Activated naive CD8-positive, alpha-beta T cell treated with anti-CD3 and anti-CD28 coated beads, Interleukin-2, amount 50 U/mL, for 24 hours (primary cell): ENCODE data around the gene SAMD5.

Experiments used
- ATAC-seq: fragments of 150-1000 bp; cut with Tn5 transposase; one replicate; pipeline ENCODE4 v1.10.0; 2021
- DNase-seq: peaks from one replicate; pipeline ENCODE4 v3.0.0; 2021
- H3K27ac Mint-ChIP-seq: one replicate; pipeline ENCODE4 v1.8.0; 2021; ENCODE audit warnings: mild to moderate bottlenecking, mixed read lengths
- H3K27me3 Mint-ChIP-seq: one replicate; pipeline ENCODE4 v1.8.0; 2021; ENCODE audit warnings: mixed read lengths
- H3K36me3 Mint-ChIP-seq: one replicate; pipeline ENCODE4 v1.8.0; 2021; ENCODE audit warnings: low read depth, mixed read lengths
- H3K4me1 Mint-ChIP-seq: one replicate; pipeline ENCODE4 v1.8.0; 2021; ENCODE audit warnings: mixed read lengths
- H3K4me3 Mint-ChIP-seq: one replicate; pipeline ENCODE4 v1.8.0; 2021; ENCODE audit warnings: mild to moderate bottlenecking, moderate library complexity, mixed read lengths
- H3K9me3 Mint-ChIP-seq: one replicate; pipeline ENCODE4 v1.8.0; 2021; ENCODE audit warnings: mixed read lengths

The SAMD5 gene

DNA sequence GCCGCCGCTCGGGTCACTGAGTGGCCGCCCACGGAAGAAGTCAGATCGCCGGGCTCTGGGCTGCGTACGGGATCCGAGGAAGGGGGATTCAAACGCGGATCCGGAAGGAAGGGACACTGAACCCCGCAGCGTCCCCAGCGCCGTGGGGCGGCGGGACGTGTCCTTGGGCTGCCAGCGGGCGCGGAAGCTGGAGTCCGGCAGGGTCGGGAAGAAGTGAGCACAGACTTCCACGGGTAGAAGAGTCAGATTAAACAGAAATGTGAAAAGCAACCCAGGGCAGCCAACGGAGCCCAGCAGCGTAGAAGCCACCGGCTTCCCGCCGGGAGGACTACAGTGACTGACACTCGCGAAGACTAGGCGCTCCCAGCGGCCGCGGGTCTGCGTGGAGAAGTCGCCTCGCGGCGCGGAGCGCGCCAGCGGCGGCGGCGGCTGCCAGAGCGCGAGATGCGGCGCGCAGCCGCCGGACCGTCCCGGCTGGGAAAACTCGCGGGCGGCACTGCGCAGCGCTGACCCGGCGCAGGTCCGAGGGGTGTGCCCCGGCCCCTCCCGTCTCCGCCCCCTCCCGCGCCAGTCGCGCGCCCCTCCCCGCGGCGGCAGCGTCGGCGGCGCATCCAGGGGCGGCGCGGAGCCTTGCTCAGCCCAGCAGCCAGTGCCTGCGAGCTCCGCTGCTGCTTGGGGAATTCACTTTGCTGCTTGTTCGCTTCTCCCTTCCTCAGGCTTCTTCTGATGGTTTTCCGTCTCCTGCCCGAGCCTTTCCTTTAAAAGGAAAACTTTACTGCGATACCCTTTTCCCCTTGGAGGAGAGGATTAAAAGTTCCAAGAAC, at the start of gene SAMD5:
TSS of gene SAMD5 (plus strand) at position 649 of the 824 bp plus-strand sequence. CDS start 239 bp downstream, outside the sequence.
- Mint-ChIP-seq H3K27me3 (peaks cover 55% of the 10 kb centered on the region), H3K4me1 (peaks cover 14% of the 10 kb centered on the region), H3K4me3 (peak within 1 kb of the TSS; percentile 67), H3K36me3 (no peaks in the 10 kb centered on the region), H3K27ac (peak within 1 kb of the TSS; percentile 26), H3K9me3 (no peaks in the 10 kb centered on the region)
- DNase-seq: peak; percentile 13
- ATAC-seq: peak; percentile 53

DNA sequence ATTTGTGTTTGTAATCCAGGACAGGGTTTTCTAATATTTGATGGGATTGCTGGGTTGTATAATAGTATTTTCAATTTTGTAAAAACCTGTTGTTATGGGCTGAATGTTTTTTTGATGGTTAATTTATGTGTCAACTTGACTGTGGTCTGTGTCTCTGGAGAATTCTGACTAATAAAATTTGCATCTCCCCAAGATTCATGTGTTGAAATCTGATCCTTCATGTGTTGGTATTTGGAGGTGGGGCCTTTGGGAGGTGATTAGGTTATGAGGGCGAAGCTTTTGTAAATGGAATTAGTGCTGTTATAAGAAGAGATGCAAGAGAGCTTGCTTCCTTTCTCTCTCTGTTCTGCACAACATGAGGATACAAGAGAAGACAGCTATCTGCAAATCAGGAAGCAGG, 48.7 kb upstream of the SAMD5 start:
- H3K27ac Mint-ChIP-seq: no peak overlapping the region
- H3K4me3 Mint-ChIP-seq: no peak overlapping the region
- DNase-seq (no peak), ATAC-seq (no peak)
- H3K36me3 Mint-ChIP-seq: no peaks in the 10 kb centered on the region
- no peaks in the 10 kb centered on the region for H3K4me1 Mint-ChIP-seq
- H3K27me3 Mint-ChIP-seq: peaks cover 9% of the 10 kb centered on the region
- H3K9me3 Mint-ChIP-seq: peaks cover 6% of the 10 kb centered on the region

DNA sequence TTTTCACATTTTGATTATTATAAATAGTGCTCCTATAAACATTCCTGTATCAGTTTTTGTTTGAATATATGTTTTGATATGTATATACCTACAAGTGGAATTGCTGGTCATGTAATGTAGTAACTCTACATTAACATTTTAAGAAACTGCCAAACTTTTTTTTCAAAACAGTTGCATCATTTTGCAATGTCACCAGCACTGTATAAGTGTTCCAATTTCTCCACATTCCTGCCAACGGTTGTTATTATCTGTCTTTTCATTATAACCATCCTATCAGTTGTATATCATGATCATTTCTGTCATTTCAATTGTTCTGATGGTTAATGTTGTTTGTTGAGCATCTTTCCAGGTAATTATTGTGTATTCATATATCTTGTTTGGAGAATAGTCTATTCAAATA, 44.8 kb upstream of the SAMD5 start:
- H3K4me1 Mint-ChIP-seq: no peaks in the 10 kb centered on the region
- DNase-seq: no peak
- H3K4me3 Mint-ChIP-seq: no peak overlapping the region
- H3K27ac Mint-ChIP-seq: no peak overlapping the region
- H3K36me3 Mint-ChIP-seq: no peaks in the 10 kb centered on the region
- peaks cover 3% of the 10 kb centered on the region for H3K27me3 Mint-ChIP-seq
- H3K9me3 Mint-ChIP-seq: peaks cover 6% of the 10 kb centered on the region
- ATAC-seq: no peak

DNA sequence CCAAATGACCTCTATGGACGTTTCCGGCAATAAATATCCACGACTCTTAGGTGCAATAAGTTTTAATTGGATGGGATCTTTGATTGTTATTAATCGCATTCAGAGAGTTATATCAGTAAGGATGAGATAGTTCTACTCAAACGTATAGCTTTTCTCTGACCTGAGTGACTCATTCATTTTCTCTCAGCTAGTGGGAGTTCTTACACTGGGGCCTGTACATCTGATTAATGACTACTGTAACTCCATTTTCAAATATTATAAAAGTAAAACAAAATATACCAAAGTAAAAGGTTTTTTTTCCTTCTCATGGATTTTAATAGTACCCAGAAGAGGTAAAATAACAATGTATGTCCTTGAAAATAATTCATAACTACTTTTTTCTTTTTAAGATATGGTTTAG, 41.1 kb upstream of the SAMD5 start:
- no peaks in the 10 kb centered on the region for H3K9me3 Mint-ChIP-seq
- H3K27me3 Mint-ChIP-seq: peaks cover 5% of the 10 kb centered on the region
- ATAC-seq: no peak
- no peaks in the 10 kb centered on the region for H3K36me3 Mint-ChIP-seq
- no peaks in the 10 kb centered on the region for H3K4me1 Mint-ChIP-seq
- no peak overlapping the region for H3K27ac Mint-ChIP-seq
- DNase-seq: no peak
- H3K4me3 Mint-ChIP-seq: no peak overlapping the region

DNA sequence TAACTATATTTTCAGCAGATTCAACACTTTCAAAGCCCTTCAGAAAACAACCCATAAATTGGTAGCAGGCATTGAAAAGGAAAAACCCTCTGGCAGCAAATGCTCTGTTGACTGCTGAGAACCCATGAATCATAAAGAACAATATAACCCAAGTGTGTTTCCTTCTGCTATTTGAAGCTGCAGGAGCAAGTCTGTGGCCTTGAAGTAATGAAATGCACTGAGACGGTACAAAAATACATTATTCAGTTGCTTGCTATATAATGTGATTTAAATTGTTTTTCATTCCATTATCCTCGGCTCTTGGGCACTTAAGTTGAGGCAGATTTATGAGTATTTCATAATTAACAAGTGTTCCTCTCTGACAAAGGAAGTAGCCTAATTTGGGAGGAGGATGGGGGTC, 40.6 kb upstream of the SAMD5 start:
- ATAC-seq (no peak), DNase-seq (no peak)
- no peaks in the 10 kb centered on the region for H3K9me3 Mint-ChIP-seq
- H3K4me3 Mint-ChIP-seq: no peak overlapping the region
- no peaks in the 10 kb centered on the region for H3K4me1 Mint-ChIP-seq
- no peaks in the 10 kb centered on the region for H3K36me3 Mint-ChIP-seq
- peaks cover 5% of the 10 kb centered on the region for H3K27me3 Mint-ChIP-seq
- no peak overlapping the region for H3K27ac Mint-ChIP-seq

DNA sequence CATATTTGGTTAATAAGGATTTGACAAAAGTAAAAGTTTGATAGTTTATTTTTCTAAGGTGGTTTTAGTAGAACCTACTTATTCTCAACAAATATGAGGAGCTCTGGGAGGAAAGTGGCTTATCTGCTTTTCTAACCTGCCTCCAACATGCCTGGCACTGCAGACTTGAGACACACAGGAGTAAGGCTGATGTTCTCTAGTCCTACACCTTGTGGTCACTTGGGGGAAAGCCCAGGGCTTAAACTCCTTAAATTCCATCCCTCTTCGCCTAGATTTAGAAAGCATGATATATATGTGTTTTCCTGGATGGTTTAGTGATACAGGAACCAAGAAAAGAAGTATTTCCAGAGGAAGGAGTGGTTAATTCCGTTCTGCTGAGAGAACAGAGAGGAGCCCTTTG, 39.9 kb upstream of the SAMD5 start:
- no peak for ATAC-seq
- Mint-ChIP-seq H3K4me1 (no peaks in the 10 kb centered on the region), H3K27ac (no peak overlapping the region), H3K27me3 (peaks cover 5% of the 10 kb centered on the region), H3K9me3 (no peaks in the 10 kb centered on the region), H3K36me3 (no peaks in the 10 kb centered on the region), H3K4me3 (no peak overlapping the region)
- DNase-seq: no peak

DNA sequence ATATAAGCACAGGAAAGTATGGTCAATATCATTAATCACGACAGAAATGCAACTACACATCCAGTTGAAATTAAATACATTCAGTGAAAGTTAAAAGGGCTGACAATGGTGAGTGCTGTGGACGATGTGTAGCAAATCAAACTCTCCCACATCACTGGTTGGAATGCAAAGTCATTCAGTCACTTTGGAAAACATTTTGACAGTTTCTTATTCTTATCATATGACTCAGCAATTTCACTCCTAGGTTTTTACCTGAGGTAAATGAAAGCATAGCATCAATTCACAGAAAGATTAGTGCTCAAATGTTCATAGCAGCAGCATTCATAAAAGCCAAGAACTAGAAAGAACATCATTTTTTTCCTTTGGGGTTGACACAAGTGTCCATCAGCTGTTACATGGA, 28.6 kb upstream of the SAMD5 start:
- Mint-ChIP-seq H3K4me1 (no peaks in the 10 kb centered on the region), H3K4me3 (no peak overlapping the region)
- no peak for ATAC-seq

DNA sequence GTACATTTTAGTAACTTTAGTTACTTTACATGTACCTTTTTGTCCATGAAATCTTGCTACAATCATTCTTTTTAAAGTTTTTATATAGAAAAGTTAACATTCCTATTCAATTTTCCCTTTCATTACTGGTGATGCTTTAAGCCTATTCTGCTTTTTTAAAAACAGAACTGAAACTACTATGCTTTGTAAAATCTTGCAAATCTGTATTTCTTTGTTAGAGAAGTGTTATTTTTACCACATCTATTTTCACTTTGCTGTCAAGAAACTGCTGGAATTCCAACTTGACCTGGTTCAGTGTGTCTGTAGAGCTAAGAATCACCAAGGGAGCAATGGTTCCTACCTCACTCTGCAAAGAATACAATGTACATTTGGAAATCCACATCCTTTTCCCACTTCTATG, 21.8 kb upstream of the SAMD5 start:
- Mint-ChIP-seq H3K27me3 (peaks cover 5% of the 10 kb centered on the region), H3K36me3 (no peaks in the 10 kb centered on the region), H3K9me3 (peaks cover 4% of the 10 kb centered on the region), H3K27ac (no peak overlapping the region), H3K4me1 (no peaks in the 10 kb centered on the region), H3K4me3 (no peak overlapping the region)
- ATAC-seq (no peak), DNase-seq (no peak)

More for the DNA sequence above, 28.6 kb upstream of the SAMD5 start:
- Mint-ChIP-seq H3K36me3 (no peaks in the 10 kb centered on the region), H3K27ac (no peak overlapping the region), H3K27me3 (peaks cover 2% of the 10 kb centered on the region), H3K9me3 (peaks cover 4% of the 10 kb centered on the region)
- DNase-seq: no peak

DNA sequence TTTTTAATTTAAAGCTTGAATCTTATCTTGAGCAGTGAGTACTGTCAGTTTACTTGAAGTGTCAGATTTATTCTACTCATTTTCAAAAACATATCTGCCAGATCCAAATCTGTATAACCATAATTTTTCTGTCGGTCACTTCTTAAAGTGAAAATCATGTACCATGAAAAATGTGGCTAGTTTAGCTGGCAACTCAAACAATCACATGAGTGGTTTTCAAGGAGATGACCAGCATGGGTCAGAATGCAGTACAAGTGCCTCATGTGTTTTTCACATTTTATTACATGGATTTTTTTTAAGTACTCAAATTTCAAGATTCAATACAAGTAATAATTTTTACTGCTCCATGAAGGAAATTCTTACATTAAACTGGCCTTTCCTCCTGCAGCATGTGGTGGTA, 11.0 kb upstream of the SAMD5 start:
- Mint-ChIP-seq H3K27ac (no peak overlapping the region), H3K27me3 (peaks cover 16% of the 10 kb centered on the region), H3K4me1 (no peaks in the 10 kb centered on the region), H3K9me3 (no peaks in the 10 kb centered on the region), H3K4me3 (no peak overlapping the region), H3K36me3 (no peaks in the 10 kb centered on the region)
- DNase-seq: no peak
- no peak for ATAC-seq

DNA sequence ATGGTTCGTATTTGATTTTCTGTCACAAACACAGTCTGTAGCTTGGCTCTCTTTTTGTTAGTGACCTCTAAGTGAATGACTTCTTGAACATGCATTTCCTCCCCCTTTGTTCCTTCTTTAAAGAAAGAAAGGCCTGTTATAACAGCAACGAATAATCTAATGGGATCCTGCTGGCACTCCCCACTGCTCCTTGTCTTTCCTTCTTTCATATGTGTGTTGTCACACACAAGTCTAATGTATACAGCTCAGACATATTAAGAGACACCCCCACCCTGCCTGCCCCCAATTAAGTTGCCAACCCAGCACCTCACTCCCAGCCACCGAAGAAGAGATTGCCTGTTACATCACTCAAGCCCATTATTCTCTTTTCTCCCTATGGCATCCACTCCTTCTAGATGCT, 4.9 kb upstream of the SAMD5 start:
- no peaks in the 10 kb centered on the region for H3K36me3 Mint-ChIP-seq
- H3K27me3 Mint-ChIP-seq: peaks cover 37% of the 10 kb centered on the region
- H3K27ac Mint-ChIP-seq: no peak overlapping the region
- H3K4me1 Mint-ChIP-seq: peaks cover 9% of the 10 kb centered on the region
- H3K9me3 Mint-ChIP-seq: no peaks in the 10 kb centered on the region
- DNase-seq (no peak), ATAC-seq (no peak)
- H3K4me3 Mint-ChIP-seq: no peak overlapping the region

DNA sequence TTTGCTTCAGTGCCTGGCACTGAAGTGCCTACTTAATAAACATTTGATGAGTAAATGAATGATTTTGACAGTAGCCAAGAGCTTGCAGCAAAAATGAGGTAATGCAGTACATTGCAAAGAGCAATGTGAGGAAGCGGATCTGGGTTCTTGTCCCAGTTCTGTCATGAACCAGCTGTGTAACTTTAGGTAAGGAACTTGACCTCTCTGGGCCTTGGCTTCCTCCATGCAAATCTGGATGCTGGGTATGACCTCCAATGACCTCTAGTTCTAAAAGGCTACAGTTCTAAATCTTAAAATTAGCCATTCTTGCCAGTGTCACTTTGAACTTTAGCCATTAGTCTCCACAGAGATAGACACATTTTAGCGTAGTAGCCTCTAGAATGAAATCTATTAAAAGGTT, 3.6 kb upstream of the SAMD5 start:
- H3K4me1 Mint-ChIP-seq: peaks cover 14% of the 10 kb centered on the region
- no peak overlapping the region for H3K4me3 Mint-ChIP-seq
- ATAC-seq (no peak), DNase-seq (no peak)
- peaks cover 41% of the 10 kb centered on the region for H3K27me3 Mint-ChIP-seq
- H3K36me3 Mint-ChIP-seq: no peaks in the 10 kb centered on the region
- no peaks in the 10 kb centered on the region for H3K9me3 Mint-ChIP-seq
- no peak overlapping the region for H3K27ac Mint-ChIP-seq

DNA sequence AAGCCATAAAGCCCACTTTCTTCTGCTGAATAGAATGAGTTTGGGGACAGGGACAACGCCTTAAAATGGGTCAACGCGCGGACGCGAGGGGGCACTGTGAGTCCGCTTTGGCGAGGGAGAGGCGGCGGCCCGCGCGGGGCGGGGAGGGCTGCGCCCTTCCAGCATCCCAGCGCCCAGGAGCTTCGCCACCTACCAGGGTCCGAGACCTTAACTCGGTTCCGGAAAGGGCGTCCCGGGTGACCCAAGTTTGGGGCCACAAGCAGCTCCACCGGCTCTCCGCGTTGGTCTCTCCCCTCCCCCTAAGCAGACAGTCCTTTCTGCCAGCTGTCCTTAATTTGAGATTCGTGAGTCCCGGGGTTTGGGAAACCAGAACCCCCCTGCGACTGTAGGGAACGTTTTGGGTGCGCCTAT, 1.8 kb upstream of the SAMD5 start:
- H3K9me3 Mint-ChIP-seq: no peaks in the 10 kb centered on the region
- H3K36me3 Mint-ChIP-seq: no peaks in the 10 kb centered on the region
- peaks cover 50% of the 10 kb centered on the region for H3K27me3 Mint-ChIP-seq
- H3K4me1 Mint-ChIP-seq: peaks cover 14% of the 10 kb centered on the region
- DNase-seq (peak; percentile 70), ATAC-seq (peak; percentile 59)
- no peak overlapping the region for H3K27ac Mint-ChIP-seq
- peak overlapping the region; percentile 42 for H3K4me3 Mint-ChIP-seq

DNA sequence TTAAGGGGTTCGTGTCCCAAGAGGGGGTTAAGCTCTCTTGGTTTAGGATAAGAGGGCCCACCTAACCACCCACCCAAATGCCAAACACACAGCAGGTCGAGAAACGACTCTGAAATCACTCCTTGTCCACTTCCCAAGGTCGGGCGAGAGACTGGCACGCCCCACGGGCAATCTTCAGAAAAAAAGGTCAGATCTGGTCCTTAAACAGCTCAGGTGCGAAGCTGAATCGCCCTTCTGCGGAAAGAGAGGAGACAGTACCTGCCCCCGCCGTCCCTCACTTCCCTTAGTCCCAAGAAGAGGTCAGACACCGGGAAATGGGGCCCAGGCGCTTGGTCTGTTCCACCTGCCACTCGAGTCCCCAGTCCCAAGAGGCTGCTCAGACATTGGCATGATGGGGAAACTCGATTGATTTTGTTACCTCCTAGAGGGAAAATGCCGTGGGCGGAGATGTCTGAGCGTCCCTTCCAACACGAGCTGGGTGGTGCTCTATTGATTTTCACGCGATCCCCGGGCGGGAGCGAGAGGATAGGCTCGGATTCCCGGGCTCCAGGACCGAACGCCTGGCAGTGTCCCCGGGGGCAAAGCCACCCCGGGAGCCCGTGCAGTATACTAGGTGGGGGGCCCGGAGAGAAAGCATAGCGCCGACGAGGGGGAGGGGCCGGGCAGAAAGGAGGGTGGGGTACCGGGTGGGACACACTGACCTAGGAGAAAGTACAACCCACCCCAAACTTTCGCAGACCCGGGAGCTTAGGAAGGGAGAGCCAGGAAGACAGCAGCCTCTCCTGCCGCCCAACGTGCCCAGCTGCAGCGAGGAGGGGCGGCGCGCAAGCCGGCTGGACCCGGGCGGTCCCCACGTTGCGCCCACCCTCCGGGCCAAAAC, 1.1 kb upstream of the SAMD5 start:
- Mint-ChIP-seq H3K27ac (no peak overlapping the region), H3K4me1 (peaks cover 14% of the 10 kb centered on the region), H3K4me3 (peak overlapping the region; percentile 42), H3K9me3 (no peaks in the 10 kb centered on the region), H3K36me3 (no peaks in the 10 kb centered on the region), H3K27me3 (peaks cover 55% of the 10 kb centered on the region)
- no peak for ATAC-seq
- DNase-seq: peak; percentile 8

DNA sequence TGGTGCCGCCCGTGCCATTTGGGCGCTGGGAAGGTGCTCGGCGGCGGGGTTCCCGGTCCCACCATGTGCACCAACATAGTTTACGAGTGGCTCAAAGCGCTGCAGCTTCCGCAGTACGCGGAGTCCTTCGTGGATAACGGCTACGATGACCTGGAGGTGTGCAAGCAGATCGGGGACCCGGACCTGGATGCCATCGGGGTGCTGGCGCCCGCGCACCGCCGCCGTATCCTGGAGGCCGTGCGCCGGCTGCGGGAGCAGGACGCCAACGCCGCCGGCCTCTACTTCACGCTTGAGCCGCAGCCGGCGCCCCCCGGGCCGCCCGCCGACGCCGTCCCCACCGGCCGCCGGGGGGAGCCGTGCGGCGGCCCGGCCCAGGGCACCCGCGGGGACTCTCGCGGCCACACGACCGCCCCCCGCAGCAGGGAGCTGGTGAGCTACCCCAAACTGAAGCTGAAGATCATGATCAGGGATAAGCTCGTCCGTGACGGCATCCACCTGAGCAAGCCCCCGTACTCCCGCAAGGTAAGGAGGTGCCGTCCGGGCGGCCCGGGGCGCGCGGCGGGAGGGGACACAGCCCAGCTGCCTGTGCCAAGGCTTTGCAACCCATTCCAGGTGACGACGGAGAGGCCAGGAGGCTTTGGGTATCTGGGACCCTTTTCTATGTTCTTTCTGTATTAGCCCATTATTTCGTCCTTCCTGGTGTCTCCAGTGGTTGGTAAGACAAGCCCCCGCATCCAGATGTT, 547 bp downstream of the SAMD5 start:
- Mint-ChIP-seq H3K4me1 (peaks cover 14% of the 10 kb centered on the region), H3K4me3 (peak overlapping the region; percentile 54), H3K9me3 (no peaks in the 10 kb centered on the region), H3K27ac (peak overlapping the region; percentile 26), H3K36me3 (no peaks in the 10 kb centered on the region), H3K27me3 (peaks cover 52% of the 10 kb centered on the region)
- DNase-seq (peak; percentile 2), ATAC-seq (no peak)
